HG02970 (cell line): ENCODE measurements around the gene PCDHA6.
"Not testable (repeated sequence)": the region's sequence is repeated elsewhere in the genome, so short reads cannot be mapped to it uniquely, and the experiment has no call there.

Experiments
- ATAC-seq: cut with Tn5 transposase; IDR thresholded peaks from one replicate; pipeline ENCODE4 v1.9.1; 2021; ENCODE audit warnings: mild to moderate bottlenecking, moderate library complexity, moderate number of reproducible peaks; ENCODE audit not compliant: unreplicated experiment, low FRiP score

Gene PCDHA6

GRCh38 chr5:140827704-140828361 is at the start of gene PCDHA6:
Gene PCDHA6, plus strand, starts transcription at chr5:140827960. Its CDS starts 132 bp downstream, at chr5:140828092.
- no peak for ATAC-seq

- ATAC-seq: no peak
Observed at GRCh38 chr5:140780512-140780911, 47.2 kb upstream of the PCDHA6 start.

- no peak for ATAC-seq
Observed at GRCh38 chr5:140785905-140786686, 41.7 kb upstream of the PCDHA6 start, which contains the start of gene PCDHA1. Gene PCDHA1, plus strand, starts transcription at chr5:140786140.

- not testable (repeated sequence) for ATAC-seq
Observed at GRCh38 chr5:140787422-140787821, 40.3 kb upstream of the PCDHA6 start.

DNA sequence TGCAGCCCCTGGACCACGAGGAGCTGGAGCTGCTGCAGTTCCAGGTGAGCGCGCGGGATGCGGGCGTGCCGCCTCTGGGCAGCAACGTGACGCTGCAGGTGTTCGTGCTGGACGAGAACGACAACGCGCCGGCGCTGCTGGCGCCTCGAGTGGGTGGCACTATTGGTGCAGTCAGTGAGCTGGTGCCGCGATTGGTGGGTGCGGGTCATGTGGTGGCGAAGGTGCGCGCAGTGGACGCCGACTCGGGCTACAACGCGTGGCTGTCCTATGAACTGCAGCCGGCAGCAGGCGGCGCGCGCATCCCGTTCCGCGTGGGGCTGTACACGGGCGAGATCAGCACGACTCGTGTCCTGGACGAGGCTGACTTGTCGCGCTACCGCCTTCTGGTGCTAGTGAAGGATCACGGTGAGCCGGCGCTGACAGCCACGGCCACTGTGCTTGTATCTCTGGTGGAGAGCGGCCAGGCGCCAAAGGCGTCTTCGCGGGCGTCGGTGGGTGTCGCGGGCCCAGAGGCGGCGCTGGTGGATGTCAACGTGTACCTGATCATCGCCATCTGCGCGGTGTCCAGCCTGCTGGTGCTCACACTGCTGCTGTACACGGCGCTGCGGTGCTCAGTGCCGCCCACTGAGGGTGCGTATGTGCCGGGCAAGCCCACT is 39.8 kb upstream of the PCDHA6 start:
- not testable (repeated sequence) for ATAC-seq

DNA sequence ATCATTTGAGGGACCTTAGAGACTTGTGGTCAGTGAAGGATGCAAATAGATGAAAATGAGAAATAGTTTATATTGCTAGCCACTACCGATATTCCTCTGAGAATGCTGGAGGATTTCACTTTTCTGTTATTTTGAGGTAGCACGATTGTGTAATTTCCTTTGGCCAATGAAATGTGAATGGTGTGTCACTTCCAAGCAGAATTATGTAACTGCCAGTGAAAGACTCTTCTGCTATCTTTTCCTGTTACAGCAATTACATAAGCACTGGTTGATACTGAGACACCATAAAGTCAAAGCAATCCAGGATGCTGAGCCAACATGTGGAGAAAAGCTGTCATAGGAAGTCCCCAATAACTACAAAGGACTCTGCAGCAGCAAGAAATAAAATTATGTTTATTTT is 36.7 kb upstream of the PCDHA6 start:
- no peak for ATAC-seq

GRCh38 chr5:140794595-140795258 is 33.0 kb upstream of the PCDHA6 start, which contains the start of gene PCDHA2:
Gene PCDHA2, plus strand, starts transcription at chr5:140794852.
- ATAC-seq: no peak

- ATAC-seq: no peak
Observed at GRCh38 chr5:140795259-140795641, 32.5 kb upstream of the PCDHA6 start.

DNA sequence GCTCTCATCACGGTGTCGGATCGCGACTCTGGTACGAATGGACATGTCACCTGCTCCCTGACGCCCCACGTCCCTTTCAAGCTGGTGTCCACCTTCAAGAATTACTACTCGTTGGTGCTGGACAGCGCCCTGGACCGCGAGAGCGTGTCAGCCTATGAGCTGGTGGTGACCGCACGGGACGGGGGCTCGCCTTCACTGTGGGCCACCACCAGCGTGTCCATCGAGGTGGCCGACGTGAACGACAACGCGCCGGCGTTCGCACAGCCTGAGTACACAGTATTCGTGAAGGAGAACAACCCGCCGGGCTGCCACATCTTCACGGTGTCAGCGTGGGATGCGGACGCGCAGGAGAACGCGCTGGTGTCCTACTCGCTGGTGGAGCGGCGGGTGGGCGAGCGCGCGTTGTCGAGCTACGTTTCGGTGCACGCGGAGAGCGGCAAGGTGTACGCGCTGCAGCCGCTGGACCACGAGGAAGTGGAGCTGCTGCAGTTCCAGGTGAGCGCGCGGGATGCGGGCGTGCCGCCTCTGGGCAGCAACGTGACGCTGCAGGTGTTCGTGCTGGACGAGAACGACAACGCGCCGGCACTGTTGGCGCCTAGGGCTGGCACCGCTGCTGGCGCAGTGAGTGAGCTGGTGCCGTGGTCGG is 31.6 kb upstream of the PCDHA6 start:
- ATAC-seq: not testable (repeated sequence)

- ATAC-seq: no peak
Observed at GRCh38 chr5:140796718-140797095, 31.1 kb upstream of the PCDHA6 start.

DNA sequence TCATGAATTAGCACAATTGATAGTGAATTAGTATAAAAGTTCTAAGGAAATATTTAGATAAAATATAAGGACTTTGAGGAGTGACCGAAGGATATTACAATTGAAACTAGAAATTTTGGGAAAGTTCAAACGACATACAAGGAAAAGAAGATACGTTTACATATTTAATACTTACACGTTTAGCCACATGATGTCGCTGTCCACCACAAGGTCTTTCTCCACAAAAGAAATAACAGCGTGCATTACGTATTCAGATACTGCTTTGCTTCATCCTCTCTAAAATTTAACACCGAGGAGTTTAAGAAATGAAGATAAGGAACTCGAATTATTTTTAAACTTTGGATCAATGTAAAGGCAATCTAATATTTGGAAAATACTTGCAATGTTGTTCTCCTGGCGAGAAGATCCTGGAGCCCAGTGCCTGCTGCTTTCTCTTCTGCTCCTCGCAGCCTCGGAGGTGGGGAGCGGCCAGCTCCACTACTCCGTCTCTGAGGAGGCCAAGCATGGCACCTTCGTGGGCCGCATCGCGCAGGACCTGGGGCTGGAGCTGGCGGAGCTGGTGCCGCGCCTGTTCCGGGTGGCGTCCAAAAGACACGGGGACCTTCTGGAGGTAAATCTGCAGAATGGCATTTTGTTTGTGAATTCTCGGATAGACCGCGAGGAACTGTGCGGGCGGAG is 26.8 kb upstream of the PCDHA6 start, which contains the start of gene PCDHA3:
Gene PCDHA3, plus strand, starts transcription at position 242 of the 678 bp plus-strand sequence.
- no peak for ATAC-seq

- ATAC-seq: no peak
Observed at GRCh38 chr5:140801494-140801841, 26.3 kb upstream of the PCDHA6 start.

GRCh38 chr5:140802381-140802780 is 25.4 kb upstream of the PCDHA6 start:
- not testable (repeated sequence) for ATAC-seq

DNA sequence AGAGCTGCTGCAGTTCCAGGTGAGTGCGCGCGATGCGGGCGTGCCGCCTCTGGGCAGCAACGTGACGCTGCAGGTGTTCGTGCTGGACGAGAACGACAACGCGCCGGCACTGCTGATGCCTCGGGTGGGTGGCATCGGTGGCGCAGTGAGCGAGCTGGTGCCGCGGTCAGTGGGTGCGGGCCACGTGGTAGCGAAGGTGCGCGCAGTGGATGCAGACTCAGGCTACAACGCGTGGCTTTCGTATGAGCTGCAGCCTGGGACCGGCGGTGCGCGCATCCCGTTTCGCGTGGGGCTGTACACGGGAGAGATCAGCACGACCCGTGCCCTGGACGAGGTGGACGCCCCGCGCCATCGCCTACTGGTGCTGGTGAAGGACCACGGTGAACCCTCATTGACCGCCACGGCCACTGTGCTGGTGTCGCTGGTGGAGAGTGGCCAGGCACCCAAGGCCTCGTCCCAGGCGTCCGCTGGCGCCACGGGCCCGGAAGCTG is 24.9 kb upstream of the PCDHA6 start:
- ATAC-seq: no peak

GRCh38 chr5:140806834-140807775 is 20.7 kb upstream of the PCDHA6 start, which contains the start of gene PCDHA4:
Gene PCDHA4, plus strand, starts transcription at chr5:140807068.
- no peak for ATAC-seq

GRCh38 chr5:140808241-140808888 is 19.4 kb upstream of the PCDHA6 start:
- not testable (repeated sequence) for ATAC-seq

- no peak for ATAC-seq
Observed at GRCh38 chr5:140808889-140809291, 18.9 kb upstream of the PCDHA6 start.
